HG02970 (cell line): ENCODE data around the gene SLC34A3.

Experiments used
- ATAC-seq: cut with Tn5 transposase; IDR thresholded peaks from one replicate; pipeline ENCODE4 v1.9.1; 2021; ENCODE audit warnings: mild to moderate bottlenecking, moderate library complexity, moderate number of reproducible peaks; ENCODE audit not compliant: unreplicated experiment, low FRiP score

Gene SLC34A3

DNA sequence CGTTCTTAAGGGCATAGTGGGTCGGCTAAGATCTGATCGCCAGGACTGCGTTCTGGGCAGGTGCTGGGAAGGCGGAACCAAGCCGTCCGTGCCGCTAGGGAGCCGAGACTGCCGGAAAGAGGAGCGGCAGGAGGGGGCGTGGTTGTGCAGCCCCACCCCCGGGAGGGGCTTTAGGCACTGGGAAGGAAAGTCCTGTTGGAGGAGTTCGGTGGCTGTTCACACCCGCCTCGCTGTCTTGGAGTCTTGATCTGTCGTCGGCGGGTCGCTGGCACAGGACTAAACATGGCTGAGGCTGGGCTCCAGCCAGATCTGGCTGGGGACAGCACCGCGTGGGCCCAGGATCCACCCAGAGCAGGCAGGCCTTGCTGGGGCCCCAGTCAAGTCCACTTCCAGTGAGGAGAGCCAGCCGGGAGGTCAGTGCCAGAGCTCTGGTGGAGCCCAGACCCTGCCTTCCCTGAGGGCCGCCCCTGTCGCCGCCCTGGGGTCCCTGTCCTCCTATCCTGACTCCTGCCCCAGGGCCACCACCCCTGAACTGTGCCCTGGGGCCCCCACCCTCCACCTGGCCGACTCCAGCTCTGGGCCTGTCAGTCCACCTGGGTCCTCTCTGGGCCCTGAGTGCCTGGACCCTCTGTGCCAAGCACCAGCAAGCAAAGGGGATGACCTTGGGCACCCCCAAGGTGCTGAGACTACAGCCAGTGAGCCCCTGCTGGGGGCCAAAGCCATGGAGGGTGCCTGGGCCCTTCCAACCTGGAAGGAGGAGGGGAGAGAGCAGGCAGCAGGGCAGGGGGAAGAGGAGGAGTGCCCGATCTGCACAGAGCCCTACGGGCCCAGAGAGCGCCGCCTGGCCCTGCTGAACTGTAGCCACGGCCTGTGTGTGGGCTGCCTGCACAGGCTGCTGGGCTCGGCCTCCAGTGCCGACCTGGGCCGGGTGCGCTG lies 13.2 kb upstream of the SLC34A3 start:
- ATAC-seq: no peak

DNA sequence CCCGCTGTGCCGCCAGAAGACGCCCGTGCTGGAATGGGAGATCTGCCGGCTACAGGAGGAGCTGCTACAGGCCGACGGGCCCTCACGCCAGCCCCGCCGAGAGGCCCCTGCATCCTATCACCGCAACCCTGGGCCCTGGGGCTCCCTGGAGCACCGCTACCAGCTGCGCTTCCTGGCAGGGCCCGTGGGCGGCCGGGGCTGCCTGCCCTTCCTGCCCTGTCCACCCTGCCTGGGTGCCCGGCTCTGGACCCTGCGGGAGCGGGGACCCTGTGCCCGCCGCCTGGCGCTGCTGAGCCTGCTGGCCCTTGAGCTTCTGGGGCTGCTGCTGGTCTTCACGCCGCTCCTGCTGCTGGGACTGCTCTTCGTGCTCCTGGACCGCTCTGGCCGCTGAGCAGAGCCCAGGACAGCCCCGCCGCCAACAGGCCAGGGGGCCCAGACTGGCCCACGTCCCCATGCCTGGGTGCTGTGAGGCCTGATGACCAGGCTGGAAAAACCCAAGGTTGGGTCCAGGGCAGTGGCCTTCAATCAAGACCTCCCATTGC lies 12.4 kb upstream of the SLC34A3 start:
- ATAC-seq: no peak

DNA sequence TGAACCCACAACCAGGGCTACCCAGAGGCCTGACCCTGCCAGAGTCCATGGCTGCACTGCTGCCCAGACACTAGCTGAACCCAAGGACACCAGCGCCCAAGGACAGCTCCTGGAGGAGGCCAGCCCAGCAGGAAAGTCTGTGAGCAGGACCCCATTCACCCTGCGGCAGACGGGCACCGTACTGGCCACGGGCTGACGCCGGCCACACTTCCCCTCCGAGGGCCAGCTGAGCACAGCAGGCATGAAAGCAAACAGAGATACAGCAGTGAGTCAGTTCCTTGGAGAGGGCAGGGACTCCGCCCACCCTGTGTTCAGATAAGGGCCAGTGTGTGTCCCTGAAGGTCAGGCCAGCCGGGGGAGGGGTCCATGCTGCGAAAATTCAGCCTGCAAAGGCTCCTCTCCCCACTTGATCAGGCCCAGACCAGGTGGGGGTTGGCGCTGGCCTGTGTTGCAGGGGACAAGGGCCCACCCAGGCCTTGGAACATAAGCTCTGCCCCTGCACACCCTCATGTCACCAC lies 11.9 kb upstream of the SLC34A3 start:
- ATAC-seq: no peak

DNA sequence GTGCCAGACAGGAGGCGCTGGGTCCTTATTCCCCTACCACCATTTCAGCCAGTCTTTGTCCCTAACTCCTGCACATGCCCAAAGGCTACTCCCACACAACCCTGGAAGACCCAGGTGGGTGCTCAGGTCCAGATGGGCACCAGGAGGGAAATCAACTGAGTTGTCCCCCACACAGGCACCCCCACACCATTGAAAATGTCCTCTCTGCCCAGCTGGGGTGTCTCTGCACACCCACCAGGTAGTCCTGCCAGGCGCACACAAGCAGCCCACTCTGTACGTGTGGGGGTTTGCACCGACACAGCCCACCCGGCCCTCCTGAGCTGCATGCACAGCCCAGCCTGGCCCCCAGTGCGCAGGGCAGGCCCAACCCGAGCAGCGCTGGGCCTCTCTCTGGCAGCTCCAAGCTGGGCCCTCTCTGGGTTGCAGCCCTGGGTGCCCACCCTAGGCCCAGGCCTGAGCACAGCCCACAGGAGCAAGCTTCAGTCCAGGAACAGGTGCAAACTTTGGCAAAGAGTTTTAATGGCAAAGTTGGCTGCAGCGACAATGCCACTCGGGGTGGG lies 10.9 kb upstream of the SLC34A3 start:
- ATAC-seq: no peak

DNA sequence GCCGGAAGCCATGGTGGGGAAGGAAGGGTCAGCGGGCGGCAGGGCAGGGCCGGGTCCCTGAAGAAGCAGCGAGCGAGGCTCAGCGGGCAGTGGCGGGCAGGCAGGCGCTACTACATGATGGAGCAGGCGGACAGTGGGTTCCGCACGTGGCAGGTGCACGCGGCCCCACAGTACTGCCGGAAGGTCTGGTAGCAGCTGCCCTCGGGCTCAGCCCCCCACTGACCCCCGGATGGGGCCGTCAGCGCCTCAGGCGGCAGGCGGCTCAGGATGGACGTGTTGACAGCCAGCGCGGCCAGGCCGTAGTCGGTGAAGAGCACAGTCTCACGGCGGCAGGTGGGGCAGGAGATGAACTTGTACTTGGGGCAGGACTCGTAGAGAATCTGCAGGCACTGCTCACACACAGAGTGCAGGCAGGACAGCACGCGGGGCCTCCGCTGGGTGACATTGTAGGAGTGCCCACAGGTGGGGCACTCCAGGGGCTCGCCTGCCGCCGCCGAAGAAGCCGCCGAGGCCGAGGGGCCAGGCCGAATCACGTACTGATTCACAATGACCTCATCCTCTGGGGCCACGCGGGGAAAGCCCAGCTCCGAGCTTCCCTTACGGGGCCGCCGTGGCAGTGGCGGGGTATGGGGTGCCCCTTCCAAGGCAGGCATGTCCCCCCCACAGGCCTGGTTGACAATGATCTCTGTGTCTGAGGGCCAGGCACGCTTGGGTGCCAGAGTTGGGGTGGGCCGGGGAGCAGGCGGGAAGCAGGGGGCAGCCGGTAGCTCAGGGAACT lies 10.2 kb upstream of the SLC34A3 start:
- no peak for ATAC-seq

DNA sequence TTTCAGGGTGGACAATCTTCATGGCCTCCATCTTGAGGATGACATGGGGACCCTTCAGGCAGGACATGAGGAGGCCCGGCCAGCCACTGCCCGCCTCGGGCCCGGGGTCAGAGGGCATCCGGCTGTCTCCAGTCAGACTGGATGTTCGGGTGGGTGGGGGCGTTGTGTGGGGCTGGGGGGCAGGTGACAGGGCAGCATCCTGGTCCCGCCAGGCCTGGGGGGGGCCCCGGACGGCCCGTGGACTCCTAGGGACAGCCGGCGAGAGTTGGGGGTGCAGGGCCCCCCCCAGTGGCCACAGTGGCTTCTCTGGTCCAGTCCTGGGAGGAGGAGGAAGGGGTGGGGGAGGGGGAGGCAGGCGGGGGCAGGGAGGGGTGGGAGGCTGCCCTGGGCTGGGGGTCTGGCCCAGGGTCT lies 9.6 kb upstream of the SLC34A3 start:
- no peak for ATAC-seq

DNA sequence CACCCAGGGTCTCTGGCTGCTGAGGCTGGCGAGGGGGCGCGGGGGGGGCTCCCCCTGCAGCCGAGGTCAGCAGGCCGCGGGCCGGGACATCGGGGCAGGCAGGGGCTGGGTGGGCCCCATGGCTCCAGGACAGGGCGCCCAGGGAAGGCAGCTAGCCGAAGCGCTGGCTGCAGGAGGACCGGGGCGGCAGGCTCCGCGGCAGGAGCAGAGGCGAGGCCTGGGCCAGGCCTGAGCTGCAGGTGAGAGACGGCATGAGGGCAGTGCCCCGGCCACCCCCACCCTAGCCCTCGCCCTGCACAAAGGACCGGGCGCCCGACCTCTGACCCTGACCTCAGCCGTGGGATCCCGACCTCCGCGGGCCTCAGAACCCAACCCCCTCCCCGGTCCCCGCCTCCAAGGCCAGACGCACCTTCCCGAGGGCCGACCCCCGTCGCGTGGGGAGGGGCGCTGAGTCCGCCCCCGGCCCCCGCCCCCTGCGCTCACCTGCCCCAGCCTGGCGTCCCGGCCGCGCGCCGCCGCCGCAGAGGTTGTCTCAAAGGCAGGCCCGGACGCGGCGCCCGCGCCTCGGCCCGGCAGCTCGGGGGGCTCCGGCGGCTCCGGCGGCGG lies 9.1 kb upstream of the SLC34A3 start:
- ATAC-seq: no peak

DNA sequence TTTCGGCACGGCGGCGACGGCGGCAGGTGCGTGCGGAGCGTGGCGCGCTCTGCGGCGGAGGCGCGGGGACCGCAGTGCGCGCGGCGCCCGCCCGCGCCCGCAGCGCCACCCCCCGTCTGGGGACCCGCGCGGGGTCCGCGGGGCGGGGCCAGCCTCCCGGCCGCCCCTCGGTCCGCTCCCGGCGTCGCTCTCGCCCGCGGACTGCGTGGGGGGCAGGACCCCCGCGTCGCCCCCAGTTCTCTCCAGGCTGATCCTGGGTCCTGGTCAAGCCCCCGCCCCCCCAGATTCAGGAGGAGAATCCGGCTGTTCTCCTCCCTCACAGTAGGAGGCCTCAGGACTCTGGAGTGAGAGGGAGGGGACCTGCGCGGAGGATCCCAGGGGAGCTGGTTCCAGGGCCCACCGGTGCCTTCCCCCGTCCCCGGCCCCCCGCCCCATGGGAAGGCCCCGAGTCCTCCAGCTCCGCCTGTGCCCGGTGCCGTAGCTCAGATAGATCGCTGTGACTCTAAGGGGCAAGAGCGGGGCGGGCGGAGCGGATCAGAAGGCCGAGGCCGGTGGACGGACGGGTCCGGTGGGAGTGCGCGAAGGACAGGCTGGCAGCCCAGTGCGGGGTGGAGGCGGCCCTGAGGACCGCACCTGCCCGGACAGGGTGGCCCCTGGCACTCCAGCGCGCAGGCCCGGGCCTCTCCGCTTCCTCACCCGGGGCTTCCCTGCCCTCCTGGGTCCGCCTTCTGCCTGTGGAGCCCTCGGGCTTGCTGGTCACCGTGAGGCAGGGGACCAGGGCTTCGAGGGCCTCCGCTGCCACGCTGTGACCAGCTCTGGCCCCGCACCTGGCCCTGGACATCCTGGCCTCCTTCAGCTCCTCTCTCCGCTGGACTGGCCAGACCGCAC lies 8.3 kb upstream of the SLC34A3 start, which contains the start of gene RNF208:
Gene RNF208, minus strand, starts transcription at position 51 of the 888 bp plus-strand sequence. CDS start 1,028 bp downstream, outside the sequence.
- peak; percentile 4 for ATAC-seq

DNA sequence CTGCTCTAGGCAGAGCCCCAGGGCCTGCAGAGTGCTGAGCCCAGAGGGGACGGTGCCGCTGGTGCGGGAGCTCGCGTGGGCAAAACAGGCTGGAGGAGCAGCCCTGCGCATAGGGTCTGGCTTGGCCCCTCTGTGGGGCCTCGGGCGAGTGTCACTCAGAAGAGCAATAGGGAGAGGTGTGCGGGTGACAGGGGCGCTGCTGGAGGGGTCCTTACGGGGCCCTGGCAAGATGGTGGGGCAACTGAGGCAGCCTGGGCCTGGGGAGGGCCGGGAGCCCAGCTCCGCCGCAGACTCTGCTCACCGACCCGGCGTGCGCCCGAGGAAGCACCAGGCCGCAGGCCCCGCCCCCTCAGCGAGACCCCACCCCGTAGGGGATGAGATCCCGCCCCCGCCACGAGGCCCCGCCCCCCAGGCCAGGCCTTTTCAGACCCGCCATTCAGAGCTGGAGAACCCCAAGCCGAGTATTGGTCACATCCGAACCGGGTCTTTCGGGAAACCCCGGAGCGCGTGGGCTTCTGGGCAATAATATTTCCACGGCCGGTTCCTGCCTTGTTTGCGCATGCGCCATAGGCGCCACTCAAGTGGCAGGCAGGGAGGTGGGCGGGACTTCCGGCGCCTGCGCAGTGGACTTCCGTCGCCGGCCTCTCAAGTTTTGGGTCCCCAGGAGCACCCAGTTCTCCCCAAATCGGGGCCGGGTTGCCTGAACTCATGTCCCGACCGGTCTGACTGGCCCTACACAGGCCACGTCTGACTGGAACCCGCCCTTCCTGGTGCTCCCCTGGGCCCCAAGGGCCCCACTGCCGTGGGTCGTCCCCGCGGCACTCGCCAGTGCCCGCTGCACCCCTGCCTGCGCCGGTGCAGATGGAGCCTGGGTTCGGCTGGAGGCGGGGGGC lies 7.4 kb upstream of the SLC34A3 start:
- ATAC-seq: peak; percentile 78

DNA sequence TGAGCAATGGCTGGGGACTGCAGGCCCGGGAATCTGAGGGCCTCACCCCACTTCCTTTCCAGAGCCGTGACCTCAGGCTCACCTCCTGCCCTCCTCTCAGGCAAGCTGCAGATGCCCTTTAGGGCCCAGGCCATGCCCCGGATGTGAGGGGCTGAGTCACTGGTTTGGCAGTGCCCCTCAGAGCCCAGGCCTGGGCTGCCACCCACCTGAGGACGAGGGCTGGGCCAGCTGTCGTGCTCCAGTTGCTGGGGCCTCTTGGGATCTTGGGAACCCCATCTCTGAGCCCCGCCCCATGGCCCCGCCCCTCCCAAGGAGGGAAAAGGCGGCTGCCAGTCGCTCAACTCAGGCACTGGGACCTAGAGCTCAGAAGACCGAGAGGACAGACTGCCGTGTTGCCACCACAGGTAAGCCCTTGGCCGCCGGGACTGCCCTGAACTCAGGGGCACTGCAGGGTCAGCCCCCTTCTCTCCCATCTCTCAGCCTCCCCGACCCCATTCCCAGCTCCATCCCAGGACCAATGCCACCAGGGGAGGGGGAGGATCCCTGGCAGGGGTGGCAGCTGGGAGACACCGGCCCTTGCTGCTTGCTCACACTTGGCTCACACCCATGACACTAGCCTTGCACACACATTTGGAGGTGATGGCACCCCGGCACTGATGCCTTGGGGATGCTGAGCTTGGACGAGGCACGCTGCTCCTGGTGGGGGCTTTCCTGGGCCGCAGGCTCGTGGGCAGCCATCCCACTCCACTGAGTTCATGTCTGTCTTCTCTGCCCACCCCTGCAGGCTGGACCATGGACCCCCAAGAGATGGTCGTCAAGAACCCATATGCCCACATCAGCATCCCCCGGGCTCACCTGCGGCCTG lies 5.6 kb upstream of the SLC34A3 start, which contains the start of gene CYSRT1:
Gene CYSRT1, plus strand, starts transcription at position 345 of the 865 bp plus-strand sequence. Its CDS starts 448 bp downstream, at position 793.
- ATAC-seq: no peak

DNA sequence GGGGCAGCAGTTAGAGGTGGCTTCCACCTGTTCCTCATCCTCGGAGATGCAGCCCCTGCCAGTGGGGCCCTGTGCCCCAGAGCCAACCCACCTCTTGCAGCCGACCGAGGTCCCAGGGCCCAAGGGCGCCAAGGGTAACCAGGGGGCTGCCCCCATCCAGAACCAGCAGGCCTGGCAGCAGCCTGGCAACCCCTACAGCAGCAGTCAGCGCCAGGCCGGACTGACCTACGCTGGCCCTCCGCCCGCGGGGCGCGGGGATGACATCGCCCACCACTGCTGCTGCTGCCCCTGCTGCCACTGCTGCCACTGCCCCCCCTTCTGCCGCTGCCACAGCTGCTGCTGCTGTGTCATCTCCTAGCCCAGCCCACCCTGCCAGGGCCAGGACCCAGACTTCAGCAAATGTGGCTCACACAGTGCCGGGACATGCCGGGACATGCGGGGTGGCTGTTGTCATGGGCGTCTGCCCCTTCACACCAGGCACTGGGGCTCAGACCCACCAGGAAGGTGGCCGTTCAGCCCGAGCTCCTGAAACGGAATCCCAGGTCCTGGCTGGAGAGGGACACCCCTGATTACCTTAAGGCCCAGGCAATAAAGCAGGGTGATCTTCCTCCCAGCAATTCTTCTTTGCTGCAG lies 4.9 kb upstream of the SLC34A3 start:
- no peak for ATAC-seq

DNA sequence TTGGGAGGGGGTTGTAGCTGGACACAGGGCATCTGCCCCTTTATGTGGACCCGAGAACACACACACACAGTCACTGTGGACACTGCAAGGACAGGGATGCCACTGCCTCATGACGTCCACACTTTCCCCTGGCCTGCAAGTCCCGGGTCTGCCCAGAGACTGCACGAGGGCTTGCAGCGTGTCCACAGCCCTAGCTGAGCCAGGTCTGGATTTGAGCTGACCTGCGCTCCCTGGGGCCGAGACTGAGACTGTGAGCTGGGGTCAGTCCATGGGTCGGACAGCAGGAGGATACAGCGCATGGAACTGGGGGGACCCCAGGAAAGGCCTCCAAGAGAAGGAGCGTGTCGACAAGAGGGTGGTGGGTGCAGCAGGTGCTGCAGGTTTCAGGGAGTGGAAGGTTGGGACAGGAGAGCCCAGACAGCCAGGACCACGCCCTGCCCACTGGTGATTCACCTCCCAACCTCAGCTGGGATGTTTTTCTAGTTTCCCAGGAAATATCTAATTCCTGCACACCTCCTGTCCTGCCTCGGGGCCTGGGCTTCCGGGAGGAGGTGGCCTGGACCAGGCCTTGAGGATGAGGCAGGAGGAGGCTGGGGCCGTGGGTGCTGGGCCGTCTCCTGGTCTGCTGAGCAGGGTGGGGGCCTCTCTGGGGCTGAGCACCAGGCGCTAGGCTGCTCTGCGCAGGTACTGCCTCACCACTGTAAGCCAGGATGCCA lies 4.2 kb upstream of the SLC34A3 start:
- no peak for ATAC-seq

DNA sequence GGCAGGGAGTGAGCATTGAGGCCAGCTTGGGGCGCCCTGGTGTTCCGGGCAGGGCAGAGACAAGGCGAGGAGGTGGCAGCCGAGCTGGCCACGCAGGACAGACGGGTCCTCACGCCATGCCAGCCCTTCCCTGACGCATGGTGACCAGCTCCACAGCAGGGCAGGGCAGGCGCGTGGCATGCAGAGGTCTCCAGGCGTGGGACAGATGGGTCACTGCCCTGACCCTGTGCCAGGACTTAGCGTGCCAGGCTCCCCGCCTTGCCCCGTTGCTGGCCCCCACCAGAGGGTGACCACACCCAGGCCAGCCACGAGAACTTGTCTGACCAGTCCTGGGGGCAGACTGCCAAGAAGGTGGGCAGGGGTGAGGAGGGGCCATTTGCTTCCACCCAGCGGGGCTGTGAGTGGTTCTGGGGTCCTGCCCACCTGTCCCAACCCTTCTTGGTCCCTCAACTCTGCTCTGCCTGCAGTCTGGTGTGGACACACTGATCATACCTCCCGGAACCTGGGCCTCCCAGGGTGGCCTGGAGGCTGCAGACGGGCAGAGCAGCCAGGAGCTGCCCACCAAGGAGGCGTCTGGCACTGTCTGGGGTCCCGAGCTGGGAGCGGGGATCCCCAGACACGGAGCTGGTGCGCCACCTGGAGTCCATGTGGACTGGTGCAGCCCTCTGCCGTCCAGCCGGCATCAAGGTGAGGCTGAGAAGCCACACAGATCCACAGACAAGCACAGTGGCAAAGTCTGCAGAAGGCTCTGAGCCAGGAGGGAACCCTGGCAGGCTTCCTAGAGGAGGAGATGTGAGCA lies 3.4 kb upstream of the SLC34A3 start, which contains the start of gene RNF224:
Gene RNF224, plus strand, starts transcription at position 449 of the 799 bp plus-strand sequence. CDS start 834 bp downstream, outside the sequence.
- no peak for ATAC-seq

DNA sequence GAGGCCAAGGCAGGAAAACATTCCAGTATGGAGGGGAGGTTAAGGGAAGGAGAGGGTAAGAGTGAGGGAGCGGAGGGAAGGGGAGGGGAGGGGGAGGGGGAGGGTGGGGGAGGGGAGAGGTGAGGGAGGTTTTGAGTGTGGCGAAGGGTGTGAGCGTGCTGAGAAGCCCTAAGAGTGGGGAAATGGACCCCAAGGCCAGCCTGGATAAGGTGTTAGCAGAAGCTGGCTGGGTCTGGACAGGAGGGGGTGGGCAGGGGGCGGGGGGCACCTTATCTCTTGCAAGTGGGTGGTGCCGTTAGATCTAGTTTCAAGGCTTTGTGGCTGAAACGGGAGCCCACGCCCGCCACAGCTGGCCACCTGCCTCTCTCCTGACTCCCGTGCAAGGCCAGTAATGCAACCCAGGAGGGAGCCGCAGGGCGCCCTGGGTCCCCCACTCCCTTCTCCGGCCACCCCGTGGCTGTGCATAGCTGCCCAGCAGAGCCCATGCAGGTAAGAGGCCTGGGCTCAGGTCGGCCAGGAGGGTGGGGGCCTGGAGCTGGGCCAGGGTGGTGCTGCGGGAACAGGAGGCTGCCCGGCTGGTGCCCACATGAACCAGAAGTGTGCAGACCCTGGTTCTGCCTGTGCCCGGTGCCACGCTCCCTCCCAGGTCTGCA lies 2.7 kb upstream of the SLC34A3 start:
- ATAC-seq: no peak
